T47D (cell line): Measurements from ENCODE around the gene IL1R1.
"Not testable (repeated sequence)": the region's sequence is repeated elsewhere in the genome, so short reads cannot be mapped to it uniquely, and the experiment has no call there.

Source experiments
- DNase-seq, 2 experiments: peaks; one replicate each; pipeline versions ENCODE4 v3.0.0 to v3.0.0-alpha.2; 2011 to 2012; ENCODE audit warnings: low read depth in 1 of 2, low spot score in 1 of 2
- JUND ChIP-seq: IDR thresholded peaks from 2 replicates; pipeline ENCODE4 v1.6.1; 2012; ENCODE audit warnings: low read depth
- in situ Hi-C: cut with HindIII; loops from 2 replicates; pipeline ENCODE4 v1.10.0; 2016; ENCODE audit warnings: low sequenced_read_pairs, low pct_unique_long_range_greater_than_20kb

IL1R1 gene

GRCh38 chr2:102141970-102142828 is at the start of gene IL1R1:
Gene IL1R1, plus strand, starts transcription at chr2:102142746. Its CDS starts 14,979 bp downstream, at chr2:102157725.
- TF ChIP-seq JUND = no peak
- DNase-seq = peak; percentile 73 to 81
- in situ Hi-C loops = no loop called here

- in situ Hi-C loops = no loop called here
- TF ChIP-seq JUND = no peak
- no peak for DNase-seq
Observed at GRCh38 chr2:102093662-102094061, 48.9 kb upstream of the IL1R1 start.

- in situ Hi-C loops = no loop called here
- no peak for DNase-seq
- TF ChIP-seq JUND = no peak
Observed at GRCh38 chr2:102094917-102095316, 47.6 kb upstream of the IL1R1 start.

- TF ChIP-seq JUND = no peak
- no peak for DNase-seq
- in situ Hi-C loops = no loop called here
Observed at GRCh38 chr2:102096103-102096502, 46.4 kb upstream of the IL1R1 start.

GRCh38 chr2:102098756-102099155 is 43.8 kb upstream of the IL1R1 start:
- no peak for DNase-seq
- in situ Hi-C loops = no loop called here
- no peak for TF ChIP-seq JUND

- TF ChIP-seq JUND = no peak
- in situ Hi-C loops = no loop called here
- DNase-seq = no peak
Observed at GRCh38 chr2:102099536-102100298, 42.8 kb upstream of the IL1R1 start.

GRCh38 chr2:102100371-102101096 is 42.0 kb upstream of the IL1R1 start:
- no peak for TF ChIP-seq JUND
- peak in 1 of 2 experiments; percentile 40 for DNase-seq
- in situ Hi-C loops = no loop called here

- in situ Hi-C loops = no loop called here
- no peak for TF ChIP-seq JUND
- DNase-seq = no peak
Observed at GRCh38 chr2:102101097-102101848, 41.3 kb upstream of the IL1R1 start.

- in situ Hi-C loops = no loop called here
- no peak for DNase-seq
- TF ChIP-seq JUND = no peak
Observed at GRCh38 chr2:102101849-102102635, 40.5 kb upstream of the IL1R1 start.

- in situ Hi-C loops, DNase-seq: not testable (repeated sequence)
Observed at GRCh38 chr2:102102636-102102948, 40.0 kb upstream of the IL1R1 start.

GRCh38 chr2:102103284-102103683 is 39.3 kb upstream of the IL1R1 start:
- TF ChIP-seq JUND = no peak
- no peak for DNase-seq
- in situ Hi-C loops = no loop called here
